KMS-11 (cell line): ENCODE data around the gene TK2.

Source experiments
- H2AFZ ChIP-seq: fragments of 200-600 bp; sonication (generic); 2 replicates; pipeline ENCODE4 v1.6.1; 2016; ENCODE audit warnings: antibody characterized with exemption, mixed run types, low read depth
- H3K27ac ChIP-seq: fragments of 200-600 bp; sonication (generic); 2 replicates; pipeline ENCODE4 v1.6.1; 2016; ENCODE audit warnings: mild to moderate bottlenecking, mixed run types
- H3K27me3 ChIP-seq: fragments of 200-600 bp; sonication (generic); 2 replicates; pipeline ENCODE4 v1.6.1; 2017; ENCODE audit warnings: mild to moderate bottlenecking, low read depth, mixed run types, moderate library complexity; ENCODE audit not compliant: insufficient read depth
- H3K36me3 ChIP-seq: fragments of 200-600 bp; sonication (generic); 2 replicates; pipeline ENCODE4 v1.6.1; 2017; ENCODE audit warnings: mild to moderate bottlenecking, mixed run types; ENCODE audit not compliant: insufficient read depth
- H3K4me1 ChIP-seq: fragments of 200-600 bp; sonication (generic); 2 replicates; pipeline ENCODE4 v1.6.1; 2016; ENCODE audit warnings: mild to moderate bottlenecking, low read depth, mixed run types; ENCODE audit not compliant: poor library complexity, severe bottlenecking
- H3K4me2 ChIP-seq: fragments of 200-600 bp; sonication (generic); 2 replicates; pipeline ENCODE4 v1.7.0; 2016; ENCODE audit warnings: mild to moderate bottlenecking, mixed run types
- H3K4me3 ChIP-seq: fragments of 200-600 bp; sonication (generic); IDR thresholded peaks from 2 replicates; pipeline ENCODE4 v1.6.1; 2017; ENCODE audit warnings: low read depth, low read length, mixed read lengths; ENCODE audit not compliant: insufficient read depth
- H3K79me2 ChIP-seq: fragments of 200-600 bp; sonication (generic); 2 replicates; pipeline ENCODE4 v1.6.1; 2016; ENCODE audit warnings: low read depth, mixed run types; ENCODE audit not compliant: insufficient read depth
- H3K9ac ChIP-seq: fragments of 200-600 bp; sonication (generic); 2 replicates; pipeline ENCODE4 v1.6.1; 2016; ENCODE audit warnings: mild to moderate bottlenecking, mixed run types
- H4K20me1 ChIP-seq: fragments of 200-600 bp; sonication (generic); 2 replicates; pipeline ENCODE4 v1.6.1; 2016; ENCODE audit warnings: mild to moderate bottlenecking, mixed run types; ENCODE audit not compliant: insufficient read depth
- TF ChIP-seq, protein P1 (sequence below): fragments of 200-600 bp; sonication (generic); conservative IDR thresholded peaks from 2 replicates; pipeline ENCODE4 v1.6.1; 2017; ENCODE audit warnings: low read depth, mild to moderate bottlenecking, antibody characterized with exemption, low read length, moderate library complexity, mixed read lengths

The TK2 gene

DNA sequence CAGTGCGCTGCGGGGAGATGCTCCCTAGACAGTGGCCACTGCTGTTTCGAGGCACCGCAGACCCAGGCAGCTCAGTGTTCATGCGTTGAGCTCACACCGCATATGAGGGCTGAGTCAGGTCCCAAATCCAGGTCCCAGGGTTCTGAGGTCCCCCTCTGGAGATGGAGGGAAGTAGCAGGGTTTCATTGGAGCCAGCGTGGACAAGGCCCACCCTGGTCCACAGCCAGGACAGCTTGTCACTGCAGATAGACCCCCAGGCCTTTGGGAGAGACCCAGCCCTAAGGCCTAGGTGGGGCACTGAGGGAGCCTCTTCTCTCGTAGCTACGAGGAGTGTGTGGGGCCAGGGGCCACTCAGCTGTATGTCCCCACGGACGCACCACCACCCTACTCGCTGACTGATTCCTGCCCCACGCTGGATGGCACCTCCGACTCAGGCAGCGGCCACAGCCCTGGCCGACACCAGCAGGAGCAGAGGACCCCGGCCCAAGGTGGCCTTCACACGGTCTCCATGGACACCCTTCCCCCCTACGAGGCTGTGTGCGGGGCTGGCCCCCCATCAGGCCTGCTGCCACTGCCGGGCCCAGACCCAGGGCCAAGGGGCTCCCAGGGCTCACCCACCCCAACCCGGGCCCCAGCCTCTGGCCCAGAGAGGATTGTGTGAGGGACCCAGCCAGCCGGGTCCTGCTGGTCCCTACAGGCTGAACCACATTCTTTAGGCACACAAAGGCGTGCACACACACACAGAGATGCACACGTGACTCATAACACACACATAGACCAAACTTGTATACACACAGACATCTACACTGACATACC, 69.4 kb downstream of the TK2 start:
- TF ChIP-seq, protein P1, sequence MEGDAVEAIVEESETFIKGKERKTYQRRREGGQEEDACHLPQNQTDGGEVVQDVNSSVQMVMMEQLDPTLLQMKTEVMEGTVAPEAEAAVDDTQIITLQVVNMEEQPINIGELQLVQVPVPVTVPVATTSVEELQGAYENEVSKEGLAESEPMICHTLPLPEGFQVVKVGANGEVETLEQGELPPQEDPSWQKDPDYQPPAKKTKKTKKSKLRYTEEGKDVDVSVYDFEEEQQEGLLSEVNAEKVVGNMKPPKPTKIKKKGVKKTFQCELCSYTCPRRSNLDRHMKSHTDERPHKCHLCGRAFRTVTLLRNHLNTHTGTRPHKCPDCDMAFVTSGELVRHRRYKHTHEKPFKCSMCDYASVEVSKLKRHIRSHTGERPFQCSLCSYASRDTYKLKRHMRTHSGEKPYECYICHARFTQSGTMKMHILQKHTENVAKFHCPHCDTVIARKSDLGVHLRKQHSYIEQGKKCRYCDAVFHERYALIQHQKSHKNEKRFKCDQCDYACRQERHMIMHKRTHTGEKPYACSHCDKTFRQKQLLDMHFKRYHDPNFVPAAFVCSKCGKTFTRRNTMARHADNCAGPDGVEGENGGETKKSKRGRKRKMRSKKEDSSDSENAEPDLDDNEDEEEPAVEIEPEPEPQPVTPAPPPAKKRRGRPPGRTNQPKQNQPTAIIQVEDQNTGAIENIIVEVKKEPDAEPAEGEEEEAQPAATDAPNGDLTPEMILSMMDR = no peak
- Histone ChIP-seq H3K27me3 (no peaks in the 10 kb centered on the region), H4K20me1 (no peaks in the 10 kb centered on the region), H3K27ac (no peak overlapping the region), H3K4me3 (no peak overlapping the region), H3K4me2 (no peak overlapping the region), H3K9ac (no peak overlapping the region), H2AFZ (no peak overlapping the region), H3K36me3 (no peaks in the 10 kb centered on the region), H3K4me1 (peaks cover 41% of the 10 kb centered on the region), H3K79me2 (no peaks in the 10 kb centered on the region)

DNA sequence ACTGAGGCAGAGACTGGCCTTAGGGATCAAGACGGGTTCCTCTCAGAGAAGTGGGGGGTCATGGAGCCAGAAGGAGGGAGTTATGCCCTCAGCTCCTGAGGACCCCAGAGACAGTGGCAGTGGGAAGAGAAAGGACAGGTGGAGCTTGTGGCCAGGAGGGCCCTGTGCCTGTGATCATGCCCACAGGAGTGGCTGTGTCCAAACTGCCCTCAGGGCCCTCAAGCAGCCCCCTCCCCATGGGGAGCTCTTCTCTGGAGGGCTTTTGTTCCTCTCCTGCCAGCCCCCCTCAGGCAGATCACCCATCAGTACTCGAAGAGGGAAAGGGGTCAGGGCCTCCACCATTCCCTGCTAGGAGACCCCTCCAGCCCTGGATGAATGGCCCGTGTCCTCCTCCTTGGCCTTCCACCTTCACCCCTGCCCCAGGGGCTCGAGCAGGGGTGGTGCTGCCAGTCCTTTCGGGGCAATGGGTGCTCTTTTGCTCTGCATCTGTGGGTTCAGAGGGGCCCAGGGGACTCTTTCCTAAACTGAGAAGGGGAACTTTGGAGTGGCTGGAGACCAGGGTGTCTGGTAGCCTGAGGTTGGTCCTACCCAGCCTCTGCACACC, 70.2 kb downstream of the TK2 start:
- H3K27me3 ChIP-seq = no peaks in the 10 kb centered on the region
- peaks cover 48% of the 10 kb centered on the region for H3K4me1 ChIP-seq
- H3K9ac ChIP-seq = no peak overlapping the region
- no peak overlapping the region for H3K4me2 ChIP-seq
- H3K36me3 ChIP-seq = no peaks in the 10 kb centered on the region
- H2AFZ ChIP-seq = peak overlapping the region; percentile 96; the same call in 1 of the 2 replicates
- no peak overlapping the region for H3K27ac ChIP-seq
- no peaks in the 10 kb centered on the region for H3K79me2 ChIP-seq
- no peaks in the 10 kb centered on the region for H4K20me1 ChIP-seq
- no peak overlapping the region for H3K4me3 ChIP-seq
- TF ChIP-seq, protein P1 = no peak

DNA sequence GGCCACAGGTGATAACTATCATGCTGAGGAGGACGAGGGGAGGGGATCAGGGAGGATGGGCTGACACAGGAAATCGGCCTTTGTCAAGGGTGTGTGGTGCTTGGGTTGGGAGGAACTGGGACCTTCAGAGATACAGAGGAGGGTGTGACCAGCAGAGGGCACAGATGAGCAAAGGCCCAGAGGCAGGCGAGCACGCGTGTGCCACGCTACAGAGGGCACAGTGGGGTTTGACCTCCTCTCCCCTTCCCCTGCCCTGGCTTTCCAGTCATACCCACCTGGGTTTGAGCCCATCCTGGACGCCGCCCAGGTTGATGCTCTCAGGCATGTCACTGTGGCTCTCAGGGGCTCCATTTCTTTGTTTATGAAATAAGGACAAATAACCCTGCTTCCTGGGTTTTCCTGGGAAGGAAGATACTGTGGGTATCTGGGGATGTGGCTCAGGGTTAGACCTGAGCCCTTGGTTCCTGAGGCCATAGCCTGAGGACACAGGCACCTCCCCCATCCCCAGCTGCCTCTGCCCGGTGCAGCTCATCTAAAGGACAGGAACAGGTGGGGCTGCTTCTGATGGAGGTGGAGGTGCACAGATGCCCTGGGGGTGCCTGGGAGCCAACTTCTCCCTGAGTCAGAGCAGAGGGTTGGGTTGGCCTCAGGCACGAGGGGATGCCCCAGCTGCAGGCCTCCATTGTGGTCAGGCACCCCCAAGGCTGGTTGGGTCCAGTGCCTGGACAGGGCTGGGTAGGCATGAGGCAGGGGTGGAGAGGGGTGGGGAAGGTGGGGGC, 71.0 kb downstream of the TK2 start:
- Histone ChIP-seq H3K9ac (peak overlapping the region; percentile 57; the same call in 1 of the 2 replicates), H3K4me1 (peaks cover 51% of the 10 kb centered on the region), H2AFZ (peak overlapping the region; percentile 96), H3K4me2 (peak overlapping the region; percentile 56), H3K36me3 (no peaks in the 10 kb centered on the region), H3K27ac (peak overlapping the region; percentile 47), H3K27me3 (no peaks in the 10 kb centered on the region), H3K4me3 (no peak overlapping the region), H4K20me1 (no peaks in the 10 kb centered on the region), H3K79me2 (no peaks in the 10 kb centered on the region)
- TF ChIP-seq, protein P1 = peak; percentile 81

DNA sequence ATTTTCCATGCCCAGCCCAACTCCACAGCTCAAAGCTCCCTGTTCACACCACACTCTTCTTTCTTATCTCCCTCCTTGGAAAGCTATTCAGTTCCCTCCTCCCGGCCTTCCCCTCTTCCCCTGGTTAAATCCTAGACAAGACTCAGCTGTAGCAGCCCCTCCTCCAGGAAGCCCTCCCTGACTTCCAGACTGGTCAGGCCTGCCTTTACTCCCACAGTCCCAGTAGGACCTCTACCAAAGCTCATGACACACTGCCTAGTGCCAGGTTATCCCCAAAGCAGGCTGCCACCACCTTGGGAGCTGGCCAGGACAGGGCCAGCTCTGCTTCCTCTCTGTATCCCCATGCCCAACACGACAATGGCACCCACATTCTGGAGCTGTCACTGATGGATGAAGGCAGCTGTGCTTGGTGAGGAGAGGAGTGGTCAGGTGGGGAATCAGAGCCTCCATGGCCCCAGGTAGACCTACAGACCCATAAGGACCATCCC, 72.8 kb downstream of the TK2 start:
- peaks cover 43% of the 10 kb centered on the region for H3K4me1 ChIP-seq
- no peaks in the 10 kb centered on the region for H3K27me3 ChIP-seq
- no peaks in the 10 kb centered on the region for H3K36me3 ChIP-seq
- no peak overlapping the region for H3K4me3 ChIP-seq
- H4K20me1 ChIP-seq = no peaks in the 10 kb centered on the region
- TF ChIP-seq, protein P1 = no peak
- H3K79me2 ChIP-seq = no peaks in the 10 kb centered on the region
- H3K4me2 ChIP-seq = no peak overlapping the region
- no peak overlapping the region for H3K9ac ChIP-seq
- H2AFZ ChIP-seq = no peak overlapping the region
- no peak overlapping the region for H3K27ac ChIP-seq
